UCSD-AML1 (cell line): ENCODE data around the gene SMIM41.
A peak's percentile ranks its signal among the peaks of the same experiment; 100 is the strongest.

Experiments
- DNase-seq: peaks from one replicate; lab custom pipeline; 2025; ENCODE audit not compliant: unreplicated experiment; lab: John Stamatoyannopoulos, UW

SMIM41 gene

GRCh38 chr12:52050758-52051541 is 28.6 kb upstream of the SMIM41 start, which contains the start of gene NR4A1:
TSS of gene NR4A1 (plus strand) at chr12:52051442. CDS start at chr12:52054329, 2,887 bp downstream.
- DNase-seq: peak; percentile 94

- DNase-seq: no peak
These were observed 26.9 kb upstream of the SMIM41 start for GRCh38 chr12:52052468-52053186.

- DNase-seq: no peak
These were observed 25.8 kb upstream of the SMIM41 start for GRCh38 chr12:52053536-52054209.

- no peak for DNase-seq
These were observed 25.2 kb upstream of the SMIM41 start for GRCh38 chr12:52054231-52054832.

- DNase-seq: no peak
These were observed 24.4 kb upstream of the SMIM41 start for GRCh38 chr12:52054833-52055730.

GRCh38 chr12:52055731-52056711 is 23.5 kb upstream of the SMIM41 start:
- DNase-seq: no peak

DNA sequence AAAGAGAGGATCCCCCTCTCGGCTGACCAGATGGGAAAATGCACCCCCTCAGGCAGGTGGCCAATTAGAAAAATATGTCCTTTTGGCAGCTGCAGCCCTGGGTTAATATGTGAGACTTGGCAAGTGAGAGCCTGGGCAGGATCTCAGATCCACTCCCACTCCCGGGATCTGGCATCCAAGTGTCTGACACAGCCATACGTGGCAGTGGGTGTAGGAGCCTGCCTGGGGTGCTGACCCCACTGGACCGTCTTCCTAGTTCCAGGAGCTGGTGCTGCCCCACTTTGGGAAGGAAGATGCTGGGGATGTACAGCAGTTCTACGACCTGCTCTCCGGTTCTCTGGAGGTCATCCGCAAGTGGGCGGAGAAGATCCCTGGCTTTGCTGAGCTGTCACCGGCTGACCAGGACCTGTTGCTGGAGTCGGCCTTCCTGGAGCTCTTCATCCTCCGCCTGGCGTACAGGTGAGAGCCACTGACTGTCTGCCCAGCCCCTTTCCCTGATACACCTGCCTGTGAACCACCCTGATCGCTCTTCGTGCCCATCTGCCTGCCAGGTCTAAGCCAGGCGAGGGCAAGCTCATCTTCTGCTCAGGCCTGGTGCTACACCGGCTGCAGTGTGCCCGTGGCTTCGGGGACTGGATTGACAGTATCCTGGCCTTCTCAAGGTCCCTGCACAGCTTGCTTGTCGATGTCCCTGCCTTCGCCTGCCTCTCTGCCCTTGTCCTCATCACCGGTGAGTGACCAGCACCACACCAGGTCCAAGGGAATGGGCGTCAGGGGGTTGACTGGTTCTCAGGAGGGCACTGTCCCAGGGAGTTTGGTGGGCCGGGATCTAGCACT is 22.5 kb upstream of the SMIM41 start:
- DNase-seq: no peak

DNA sequence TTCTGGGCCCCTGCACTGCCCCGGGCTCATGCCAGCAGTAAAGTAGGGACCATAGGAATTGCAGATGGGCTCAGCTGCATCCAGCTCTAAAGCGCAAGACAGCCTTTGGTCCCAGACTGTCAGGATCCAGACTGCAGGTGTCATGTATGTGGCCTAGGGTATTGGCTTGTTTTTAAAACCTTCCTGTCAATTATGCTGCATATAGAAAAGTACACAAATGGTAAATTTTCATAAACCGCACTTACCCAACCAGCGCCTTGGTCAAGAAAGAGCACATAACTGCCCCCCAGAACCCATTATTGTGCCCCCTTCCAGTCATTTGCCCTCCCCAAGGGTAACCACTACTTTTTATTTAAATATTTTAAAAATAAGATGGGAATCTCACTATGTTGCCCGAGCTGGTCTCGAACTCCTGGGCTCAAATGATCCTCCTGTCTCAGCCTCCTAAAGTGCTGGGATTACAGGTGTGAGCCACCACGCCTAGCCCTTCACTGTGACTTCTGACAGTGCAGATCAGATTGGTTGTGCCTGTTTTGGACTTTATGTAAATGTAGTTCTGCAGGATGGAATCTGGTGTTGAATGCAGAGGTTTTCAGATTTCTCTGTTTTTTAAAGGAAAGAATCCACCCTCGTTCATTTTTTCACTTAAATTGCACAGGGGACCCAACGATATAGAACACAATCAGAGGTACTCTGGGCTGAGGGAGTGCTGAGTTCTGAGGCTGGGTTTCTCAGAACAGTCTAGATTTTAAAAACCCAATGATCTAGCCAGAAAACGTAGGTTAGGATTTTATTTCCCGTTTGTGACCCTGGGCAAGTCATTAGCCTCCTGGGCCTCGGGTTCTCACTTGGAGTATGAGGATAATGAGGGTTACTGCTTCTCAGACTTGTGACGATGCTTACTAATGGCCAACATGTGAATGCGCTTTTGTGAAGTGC is 21.6 kb upstream of the SMIM41 start:
- no peak for DNase-seq

DNA sequence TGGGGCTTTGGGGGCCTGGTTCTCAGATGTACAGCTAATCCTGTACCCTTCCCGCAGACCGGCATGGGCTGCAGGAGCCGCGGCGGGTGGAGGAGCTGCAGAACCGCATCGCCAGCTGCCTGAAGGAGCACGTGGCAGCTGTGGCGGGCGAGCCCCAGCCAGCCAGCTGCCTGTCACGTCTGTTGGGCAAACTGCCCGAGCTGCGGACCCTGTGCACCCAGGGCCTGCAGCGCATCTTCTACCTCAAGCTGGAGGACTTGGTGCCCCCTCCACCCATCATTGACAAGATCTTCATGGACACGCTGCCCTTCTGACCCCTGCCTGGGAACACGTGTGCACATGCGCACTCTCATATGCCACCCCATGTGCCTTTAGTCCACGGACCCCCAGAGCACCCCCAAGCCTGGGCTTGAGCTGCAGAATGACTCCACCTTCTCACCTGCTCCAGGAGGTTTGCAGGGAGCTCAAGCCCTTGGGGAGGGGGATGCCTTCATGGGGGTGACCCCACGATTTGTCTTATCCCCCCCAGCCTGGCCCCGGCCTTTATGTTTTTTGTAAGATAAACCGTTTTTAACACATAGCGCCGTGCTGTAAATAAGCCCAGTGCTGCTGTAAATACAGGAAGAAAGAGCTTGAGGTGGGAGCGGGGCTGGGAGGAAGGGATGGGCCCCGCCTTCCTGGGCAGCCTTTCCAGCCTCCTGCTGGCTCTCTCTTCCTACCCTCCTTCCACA is 20.7 kb upstream of the SMIM41 start:
- DNase-seq: no peak

- DNase-seq: no peak
These were observed 19.7 kb upstream of the SMIM41 start for GRCh38 chr12:52059582-52060497.

DNA sequence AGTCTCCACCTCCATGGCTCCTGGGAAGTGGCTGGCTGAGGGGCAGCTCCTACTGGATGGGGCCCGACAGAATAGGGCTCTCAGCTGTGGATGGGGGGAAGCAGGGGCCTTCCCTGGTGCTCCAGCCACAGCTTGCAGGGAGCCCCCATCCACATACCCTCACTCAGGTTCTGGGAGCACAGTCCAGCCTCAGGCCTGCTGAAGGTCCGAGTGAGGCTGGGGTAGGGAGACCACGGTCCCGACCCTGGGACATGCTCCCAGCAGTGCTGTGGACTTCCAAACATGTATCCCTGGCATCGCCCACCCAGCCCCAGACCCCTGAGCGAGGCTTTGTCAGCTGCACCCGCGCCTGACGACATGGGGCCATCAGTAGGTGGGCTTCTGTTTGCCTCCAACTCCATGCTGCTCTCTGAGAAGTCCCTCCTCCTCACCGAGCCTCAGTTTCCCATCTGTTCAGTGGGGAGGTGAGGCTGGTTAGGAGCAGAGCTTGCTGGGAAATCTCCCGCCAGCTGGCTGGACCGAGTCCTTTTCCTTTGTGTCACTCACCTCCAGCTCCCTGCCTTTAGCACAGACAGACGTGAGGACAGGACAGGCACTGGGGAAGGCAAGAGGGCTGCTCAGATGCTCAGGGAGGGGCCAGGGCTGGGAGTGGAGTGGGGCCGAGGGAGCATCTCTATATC is 18.9 kb upstream of the SMIM41 start:
- DNase-seq: no peak

DNA sequence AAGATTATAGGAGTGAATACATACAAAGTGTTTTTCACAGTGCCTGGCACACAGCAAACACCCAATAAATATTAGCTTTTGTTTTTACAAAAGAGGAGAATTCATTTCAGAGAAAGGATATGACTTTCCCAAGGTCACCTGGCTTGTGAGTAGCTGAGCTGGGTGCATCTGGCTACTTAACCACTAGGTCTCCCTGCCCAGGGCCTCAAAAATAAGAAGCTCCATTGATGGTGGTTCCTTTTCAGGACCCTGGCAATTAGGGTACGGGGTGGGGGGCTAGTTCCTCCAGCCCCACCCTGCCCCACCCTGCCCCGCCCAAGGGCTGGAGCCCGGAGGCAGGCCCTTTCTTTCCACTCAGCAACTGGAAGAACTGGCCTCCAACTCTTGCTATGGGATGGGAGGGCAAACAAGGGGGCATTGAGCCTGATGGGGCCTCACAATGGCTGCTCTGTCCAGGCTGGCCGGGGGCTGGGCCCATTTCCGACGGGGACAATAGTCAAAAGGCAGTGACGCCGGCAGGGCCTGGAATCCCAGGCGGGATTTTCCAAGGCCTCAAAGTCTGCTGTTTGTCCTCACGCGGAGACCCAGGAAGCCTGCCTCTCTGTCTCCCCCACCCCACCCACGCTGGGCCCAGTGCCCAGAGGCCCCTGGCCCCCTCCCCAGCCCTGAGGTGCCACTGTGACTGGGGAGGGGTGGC is 17.9 kb upstream of the SMIM41 start:
- no peak for DNase-seq

DNA sequence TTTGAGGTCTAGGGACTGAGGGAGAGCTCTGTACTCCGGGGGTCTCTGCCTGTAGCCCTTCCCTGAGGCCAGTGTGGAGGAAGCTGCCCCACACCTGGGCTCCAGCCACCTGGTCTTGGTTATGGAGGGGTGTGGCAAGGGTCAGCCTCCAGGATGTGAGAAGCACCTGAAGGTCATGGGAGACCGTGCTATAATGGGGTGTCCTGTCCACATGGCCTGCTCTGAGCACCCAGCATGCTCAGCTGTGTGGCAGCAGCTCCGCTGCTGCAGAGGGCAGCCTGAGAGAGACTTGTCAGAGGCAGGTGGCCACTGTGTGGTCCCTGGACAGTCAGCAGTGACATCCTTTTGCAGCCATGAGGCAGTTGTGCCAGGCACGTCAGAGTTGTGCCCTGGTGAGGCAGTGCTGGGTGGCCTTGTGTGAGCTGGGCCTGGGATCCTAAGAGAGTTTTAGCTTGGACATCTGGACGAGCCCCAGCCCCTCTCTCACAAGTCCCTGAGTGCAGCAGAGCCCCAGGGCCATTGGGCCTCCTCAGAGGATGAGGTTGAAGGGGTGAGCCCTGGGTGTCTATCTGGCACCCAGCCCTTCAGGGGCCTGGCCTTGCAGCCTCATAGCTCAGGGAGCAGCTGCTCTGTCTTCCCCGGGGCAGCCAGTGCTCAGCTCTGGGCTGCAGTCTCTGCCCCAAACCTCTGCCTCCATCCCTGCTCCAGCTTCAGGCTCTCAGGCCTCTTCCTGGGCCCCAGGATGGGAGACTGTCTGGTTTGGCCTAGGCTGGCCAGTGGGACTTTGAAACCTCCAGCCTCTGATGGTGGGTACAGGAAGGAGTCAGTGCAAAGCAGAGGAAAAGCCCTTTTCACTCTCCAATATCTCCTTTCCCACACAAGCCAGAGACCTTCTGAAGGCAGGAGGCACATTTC is 17.1 kb upstream of the SMIM41 start:
- DNase-seq: no peak
